OCI-LY3 (cell line): ENCODE data around the gene NAA60.
"Not testable (repeated sequence)": the region's sequence is repeated elsewhere in the genome, so short reads cannot be mapped to it uniquely, and the experiment has no call there.

Source experiments
- H2AFZ ChIP-seq: fragments of 200-600, 300-600 bp; shearing (Covaris generic); 2 replicates; pipeline ENCODE4 v1.6.0; 2014; ENCODE audit warnings: antibody characterized with exemption, low read depth, low read length
- H3K27ac ChIP-seq: fragments of 200-600, 300-600 bp; sonication (generic); 2 replicates; pipeline ENCODE4 v1.5.1; 2014; ENCODE audit warnings: mild to moderate bottlenecking, low read length, moderate library complexity, mixed read lengths
- H3K27me3 ChIP-seq: fragments of 200-600, 300-600 bp; sonication (generic); 2 replicates; pipeline ENCODE4 v1.6.1; 2014; ENCODE audit warnings: low read depth, low read length, mixed read lengths
- H3K36me3 ChIP-seq: fragments of 200-600, 300-600 bp; sonication (generic); replicated peaks from 2 replicates; pipeline ENCODE3; 2014; ENCODE audit warnings: low read depth, low read length, mixed read lengths
- H3K4me1 ChIP-seq: fragments of 300-600, 200-600 bp; sonication (generic); 2 replicates; pipeline ENCODE4 v1.6.1; 2014; ENCODE audit warnings: low read length, mixed read lengths
- H3K4me2 ChIP-seq: fragments of 200-600, 300-600 bp; sonication (generic); 2 replicates; pipeline ENCODE4 v1.6.1; 2014; ENCODE audit warnings: low read length, mixed read lengths
- H3K4me3 ChIP-seq: fragments of 300-600, 200-600 bp; sonication (generic); 2 replicates; pipeline ENCODE4 v1.5.1; 2014; ENCODE audit warnings: antibody characterized with exemption, mild to moderate bottlenecking, low read length, moderate library complexity
- H3K79me2 ChIP-seq: fragments of 300-600, 200-600 bp; shearing (Covaris generic); 2 replicates; pipeline ENCODE4 v1.6.1; 2014; ENCODE audit warnings: mild to moderate bottlenecking, low read length, mixed read lengths
- H3K9ac ChIP-seq: fragments of 300-600, 200-600 bp; shearing (Covaris generic); 2 replicates; pipeline ENCODE4 v1.6.0; 2014; ENCODE audit warnings: mild to moderate bottlenecking, low read length, moderate library complexity
- H3K9me3 ChIP-seq: fragments of 200-600, 300-600 bp; shearing (Covaris generic); 2 replicates; pipeline ENCODE4 v1.6.1; 2014; ENCODE audit warnings: low read length, mixed read lengths; ENCODE audit not compliant: insufficient read depth
- H4K20me1 ChIP-seq: fragments of 200-600, 300-600 bp; sonication (generic); 2 replicates; pipeline ENCODE4 v1.6.1; 2016; ENCODE audit warnings: low read length, mixed read lengths; ENCODE audit not compliant: insufficient read depth
- CTCF ChIP-seq: fragments of 200-600, 300-600 bp; sonication (generic); IDR thresholded peaks from 2 replicates; pipeline ENCODE4 v1.5.1; 2014; ENCODE audit warnings: antibody characterized with exemption, low read length, low read depth
- EZH2phosphoT487 ChIP-seq: fragments of 200-600 bp; shearing (Covaris generic); IDR thresholded peaks from 2 replicates; pipeline ENCODE4 v1.6.1; 2018; ENCODE audit warnings: antibody characterized with exemption, mixed run types, low read depth

Gene NAA60

GRCh38 chr16:3472878-3473595, 29.6 kb downstream of the NAA60 start:
- Histone ChIP-seq H4K20me1 (peaks cover 29% of the 10 kb centered on the region; the same call in 1 of the 2 replicates), H3K27ac (no peak overlapping the region), H3K9ac (no peak overlapping the region), H3K79me2 (peaks cover 85% of the 10 kb centered on the region), H3K4me2 (no peak overlapping the region), H3K4me3 (no peak overlapping the region), H3K4me1 (no peaks in the 10 kb centered on the region), H3K27me3 (no peaks in the 10 kb centered on the region), H3K9me3 (peaks cover 5% of the 10 kb centered on the region; the same call in 1 of the 2 replicates), H3K36me3 (peaks cover 20% of the 10 kb centered on the region), H2AFZ (no peak overlapping the region)
- TF ChIP-seq EZH2phosphoT487 (no peak), CTCF (no peak)

- H4K20me1 ChIP-seq = peaks cover 25% of the 10 kb centered on the region; the same call in 1 of the 2 replicates
- H3K27ac ChIP-seq, H3K9me3 ChIP-seq, H2AFZ ChIP-seq, H3K4me1 ChIP-seq, H3K4me3 ChIP-seq, H3K9ac ChIP-seq, H3K4me2 ChIP-seq, H3K27me3 ChIP-seq: not testable (repeated sequence)
- H3K36me3 ChIP-seq = peaks cover 20% of the 10 kb centered on the region
- H3K79me2 ChIP-seq = peaks cover 85% of the 10 kb centered on the region
Observed at GRCh38 chr16:3473596-3473943, 30.1 kb downstream of the NAA60 start.

- H2AFZ ChIP-seq = no peak overlapping the region
- no peak for TF ChIP-seq CTCF
- no peak for TF ChIP-seq EZH2phosphoT487
- H3K4me1 ChIP-seq = no peaks in the 10 kb centered on the region
- H3K9me3 ChIP-seq = peaks cover 5% of the 10 kb centered on the region; the same call in 1 of the 2 replicates
- H3K27me3 ChIP-seq = no peaks in the 10 kb centered on the region
- H4K20me1 ChIP-seq = peaks cover 18% of the 10 kb centered on the region; the same call in 1 of the 2 replicates
- H3K79me2 ChIP-seq = peaks cover 81% of the 10 kb centered on the region
- H3K4me2 ChIP-seq = no peak overlapping the region
- no peak overlapping the region for H3K9ac ChIP-seq
- H3K27ac ChIP-seq = no peak overlapping the region
- H3K36me3 ChIP-seq = peaks cover 20% of the 10 kb centered on the region
- no peak overlapping the region for H3K4me3 ChIP-seq
Observed at GRCh38 chr16:3474136-3474779, 30.8 kb downstream of the NAA60 start.

GRCh38 chr16:3474870-3475269, 31.4 kb downstream of the NAA60 start:
- Histone ChIP-seq H4K20me1 (peaks cover 12% of the 10 kb centered on the region; the same call in 1 of the 2 replicates), H3K36me3 (peaks cover 19% of the 10 kb centered on the region), H3K79me2 (peaks cover 78% of the 10 kb centered on the region)
- H3K27me3 ChIP-seq, H3K9me3 ChIP-seq, H3K4me2 ChIP-seq, H3K27ac ChIP-seq, H3K4me3 ChIP-seq, H2AFZ ChIP-seq, H3K4me1 ChIP-seq, H3K9ac ChIP-seq: not testable (repeated sequence)
